NOMO-1 (cell line): ENCODE results near the gene ZNF785.
A peak's percentile ranks its signal among the peaks of the same experiment; 100 is the strongest.

Experiments used
- DNase-seq, 2 experiments: peaks; one replicate each; lab custom pipeline; 2025; ENCODE audit not compliant: unreplicated experiment in 2 of 2; lab: John Stamatoyannopoulos, UW

The ZNF785 gene

GRCh38 chr16:30567160-30567990, 18.1 kb downstream of the ZNF785 start:
- no peak for DNase-seq

- DNase-seq: no peak
Observed at GRCh38 chr16:30566531-30566930, 19.0 kb downstream of the ZNF785 start.

GRCh38 chr16:30565984-30566383, 19.5 kb downstream of the ZNF785 start:
- DNase-seq: no peak

GRCh38 chr16:30565526-30565925, 20.0 kb downstream of the ZNF785 start:
- DNase-seq: no peak

GRCh38 chr16:30562021-30562420, 23.5 kb downstream of the ZNF785 start:
- no peak for DNase-seq

GRCh38 chr16:30561089-30561816, 24.2 kb downstream of the ZNF785 start:
- DNase-seq: no peak

GRCh38 chr16:30559690-30560089, 25.8 kb downstream of the ZNF785 start:
- DNase-seq: peak; percentile 27 to 53

- no peak for DNase-seq
Observed at GRCh38 chr16:30558789-30559377, 26.6 kb downstream of the ZNF785 start.

GRCh38 chr16:30557957-30558788, 27.3 kb downstream of the ZNF785 start, which contains the start of gene ZNF764:
Gene ZNF764, minus strand, starts transcription at chr16:30558374. Its CDS starts 192 bp downstream, at chr16:30558182.
- DNase-seq: peak; percentile 97 to 98

- no peak for DNase-seq
Observed at GRCh38 chr16:30557707-30557956, 27.9 kb downstream of the ZNF785 start.

GRCh38 chr16:30556125-30556473, 29.4 kb downstream of the ZNF785 start:
- no peak for DNase-seq

- DNase-seq: no peak
Observed at GRCh38 chr16:30555315-30556124, 30.0 kb downstream of the ZNF785 start.

GRCh38 chr16:30554557-30555314, 30.8 kb downstream of the ZNF785 start:
- no peak for DNase-seq

GRCh38 chr16:30553393-30553899, 32.1 kb downstream of the ZNF785 start:
- DNase-seq: peak; percentile 10 to 26

- no peak for DNase-seq
Observed at GRCh38 chr16:30552956-30553355, 32.5 kb downstream of the ZNF785 start.

- no peak for DNase-seq
Observed at GRCh38 chr16:30551781-30552180, 33.7 kb downstream of the ZNF785 start.

GRCh38 chr16:30548416-30549253, 36.9 kb downstream of the ZNF785 start:
- DNase-seq: no peak

GRCh38 chr16:30546115-30546514, 39.4 kb downstream of the ZNF785 start:
- peak in 1 of 2 experiments; percentile 45 for DNase-seq
